HepG2 (cell line): ENCODE measurements around the gene COMMD7. TPM values are rescaled to one million over a fixed set of nuclear protein-coding genes. Genes with fewer than 3 reads are reported as not detected.

ENCODE experiments used
- ARID2 ChIP-seq: sonication (generic); formaldehyde crosslinking; IDR thresholded peaks from 2 replicates; pipeline ENCODE4 v1.8.1; 2022; ENCODE audit warnings: mild to moderate bottlenecking, missing genetic modification reagents, borderline replicate concordance
- CHD2 ChIP-seq: IDR thresholded peaks from 2 replicates; pipeline ENCODE4 v1.6.1; 2011; ENCODE audit warnings: low read depth, low read length, improper control_type of control experiment
- DMTF1 ChIP-seq: sonication (generic); formaldehyde crosslinking; IDR thresholded peaks from 2 replicates; pipeline ENCODE4 v1.4.0; 2020; ENCODE audit warnings: mild to moderate bottlenecking, missing genetic modification reagents
- DNMT3B ChIP-seq: conservative IDR thresholded peaks from 2 replicates; pipeline ENCODE4 v1.6.1; 2016; ENCODE audit warnings: missing biosample characterization, control low read depth
- E2F2 ChIP-seq: sonication (generic); formaldehyde crosslinking; IDR thresholded peaks from 2 replicates; pipeline ENCODE4 v1.4.0; 2020; ENCODE audit warnings: missing genetic modification reagents, borderline replicate concordance
- FOXK2 ChIP-seq: fragments of 450-650 bp; IDR thresholded peaks from 2 replicates; pipeline ENCODE4 v1.6.1; 2016
- HCFC1 ChIP-seq: fragments of 150-350 bp; IDR thresholded peaks from 2 replicates; pipeline ENCODE4 v1.6.1; 2014; ENCODE audit warnings: low read depth, low read length
- HIC2 ChIP-seq: sonication (generic); formaldehyde crosslinking; IDR thresholded peaks from 2 replicates; pipeline ENCODE4 v1.9.0; 2022; ENCODE audit warnings: low read depth, missing genetic modification reagents
- MED1 ChIP-seq: sonication (generic); formaldehyde crosslinking; IDR thresholded peaks from 2 replicates; pipeline ENCODE4 v1.4.0; 2020; ENCODE audit warnings: missing genetic modification reagents
- NCOA1 ChIP-seq: sonication (generic); formaldehyde crosslinking; IDR thresholded peaks from 2 replicates; pipeline ENCODE4 v1.9.0; 2021; ENCODE audit warnings: missing genetic modification reagents
- NR2F1 ChIP-seq, 2 experiments: fragments of 450-650 bp in 1 of 2; formaldehyde crosslinking in 1 of 2; IDR thresholded peaks; 2 replicates each; pipeline versions ENCODE4 v1.5.0 to v1.6.1; 2016 to 2020; ENCODE audit warnings: mild to moderate bottlenecking in 1 of 2, missing compliant biosample characterization in 1 of 2, missing genetic modification reagents in 1 of 2, moderate library complexity in 1 of 2
- PITX1 ChIP-seq: sonication (generic); formaldehyde crosslinking; IDR thresholded peaks from 2 replicates; pipeline ENCODE4 v1.5.1; 2020; ENCODE audit warnings: mild to moderate bottlenecking, missing genetic modification reagents
- RFX5 ChIP-seq: IDR thresholded peaks from 2 replicates; pipeline ENCODE4 v1.6.1; 2011; ENCODE audit warnings: low read depth, low read length, improper control_type of control experiment
- SP2 ChIP-seq: sonication (generic); formaldehyde crosslinking; IDR thresholded peaks from 2 replicates; pipeline ENCODE4 v1.5.1; 2020; ENCODE audit warnings: mild to moderate bottlenecking, missing genetic modification reagents
- TBL1XR1 ChIP-seq: fragments of 150-350 bp; IDR thresholded peaks from 2 replicates; pipeline ENCODE4 v1.6.1; 2014; ENCODE audit warnings: borderline replicate concordance, low read length; ENCODE audit not compliant: partially characterized antibody
- TRIM24 ChIP-seq: sonication (generic); formaldehyde crosslinking; IDR thresholded peaks from 2 replicates; pipeline ENCODE4 v1.8.0; 2022; ENCODE audit warnings: mild to moderate bottlenecking, missing genetic modification reagents
- XRCC5 ChIP-seq: fragments of 200-400 bp; formaldehyde crosslinking; optimal IDR thresholded peaks from 2 replicates; pipeline ENCODE3; 2017; ENCODE audit warnings: mild to moderate bottlenecking, low read length
- ZBTB37 ChIP-seq: sonication (generic); formaldehyde crosslinking; IDR thresholded peaks from 2 replicates; pipeline ENCODE4 v1.4.0; 2020; ENCODE audit warnings: mild to moderate bottlenecking, missing genetic modification reagents
- ZNF44 ChIP-seq: sonication (generic); formaldehyde crosslinking; IDR thresholded peaks from 2 replicates; pipeline ENCODE4 v1.5.1; 2020; ENCODE audit warnings: mild to moderate bottlenecking, missing genetic modification reagents
- ZNF460 ChIP-seq: sonication (generic); formaldehyde crosslinking; IDR thresholded peaks from 2 replicates; pipeline ENCODE4 v1.5.1; 2020; ENCODE audit warnings: missing genetic modification reagents, mild to moderate bottlenecking, borderline replicate concordance
- ZNF670 ChIP-seq: sonication (generic); formaldehyde crosslinking; IDR thresholded peaks from 2 replicates; pipeline ENCODE4 v1.8.0; 2022; ENCODE audit warnings: mild to moderate bottlenecking, missing genetic modification reagents, borderline replicate concordance
- ZNF740 ChIP-seq: sonication (generic); formaldehyde crosslinking; IDR thresholded peaks from 2 replicates; pipeline ENCODE4 v1.4.0; 2020; ENCODE audit warnings: missing genetic modification reagents
- ZNF879 ChIP-seq: sonication (generic); formaldehyde crosslinking; IDR thresholded peaks from 2 replicates; pipeline ENCODE4 v1.8.1; 2023; ENCODE audit warnings: missing genetic modification reagents
- ZSCAN30 ChIP-seq: sonication (generic); formaldehyde crosslinking; IDR thresholded peaks from 2 replicates; pipeline ENCODE4 v1.5.0; 2020; ENCODE audit warnings: mild to moderate bottlenecking, missing genetic modification reagents
- polyA plus RNA-seq, 8 experiments: library from polyadenylated mRNA; depleted of rRNA in 3 of 8; stranded (reverse) in 7 of 8; unstranded in 1 of 8; fragments of >200 nt; fragmentation: Illumina TruSeq in 4 of 8; extraction: Trizol in 4 of 8; gene quantifications; 2 replicates each; pipeline versions ENCODE4 v1.2.1 to v1.2.3, GENCODE V29; 2011 to 2016; ENCODE audit warnings: low read depth in 4 of 8, missing spikeins in 1 of 8, mixed read lengths in 1 of 8; ENCODE audit not compliant: insufficient read depth in 1 of 8
- total RNA-seq, 5 experiments: library from RNA; depleted of rRNA; stranded (reverse); fragments of >200 nt; fragmentation: Illumina TruSeq; extraction: Trizol; gene quantifications; 2 replicates each; pipeline ENCODE4 v1.2.3, GENCODE V29; 2016; ENCODE audit warnings: low read depth in 1 of 5

Gene COMMD7
- total and polyA plus RNA-seq, 2 of the 13 experiments (the other 11 are each of a cell fraction or from before 2014, with no cell fraction given) = 42.1 to 53.3 TPM

- TF ChIP-seq HCFC1 (peak; percentile 28), XRCC5 (peak; percentile 96), DNMT3B (CRISPR knock-in tag) (peak; percentile 80; the same call in 1 of the 2 replicates), TBL1XR1 (peak; percentile 55), NCOA1 (CRISPR knock-in tag) (no peak), ZNF879 (CRISPR knock-in tag) (no peak), ARID2 (CRISPR knock-in tag) (no peak), DMTF1 (CRISPR knock-in tag) (no peak), ZNF670 (CRISPR knock-in tag) (no peak), E2F2 (0 out of 2 replicates have a peak, but pooled peaks have one; percentile 31), NR2F1 (CRISPR knock-in tag; IDR thresholded peaks at IDR 0.05) (no peak; a peak in 1 of 4 replicates), FOXK2 (no peak), SP2 (no peak), ZNF460 (no peak), HIC2 (CRISPR knock-in tag) (peak; percentile 80; the same call in 1 of the 2 replicates), RFX5 (peak; percentile 52; the same call in 1 of the 2 replicates), PITX1 (CRISPR knock-in tag) (peak; percentile 75; the same call in 1 of the 2 replicates), MED1 (CRISPR knock-in tag) (peak; percentile 94), CHD2 (no peak), TRIM24 (no peak), ZBTB37 (CRISPR knock-in tag) (no peak), ZNF740 (CRISPR knock-in tag) (peak; percentile 83; the same call in 1 of the 2 replicates), ZNF44 (CRISPR knock-in tag) (0 out of 2 replicates have a peak, but pooled peaks have one; percentile 78), ZSCAN30 (CRISPR knock-in tag) (no peak)
These were observed 90.3 kb downstream of the COMMD7 start (continued) for GRCh38 chr20:32652739-32653526.
